Measurements from ENCODE around the gene EEPD1.
"Not testable (repeated sequence)": the region's sequence is repeated elsewhere in the genome, so short reads cannot be mapped to it uniquely, and the experiment has no call there.

Gene EEPD1

GRCh38 chr7:36152756-36153570, at the start of gene EEPD1:
Gene EEPD1 (plus strand): TSS chr7:36153254. CDS start chr7:36154325, 1,071 bp downstream.
- DNase-seq: peak; percentile 100

- DNase-seq: no peak
Measured at GRCh38 chr7:36103837-36104561, 49.1 kb upstream of the EEPD1 start.

GRCh38 chr7:36106972-36107908, 45.8 kb upstream of the EEPD1 start:
- DNase-seq: not testable (repeated sequence)

GRCh38 chr7:36107926-36108631, 45.0 kb upstream of the EEPD1 start:
- no peak for DNase-seq

GRCh38 chr7:36109013-36109627, 43.9 kb upstream of the EEPD1 start:
- no peak for DNase-seq

- no peak for DNase-seq
Measured at GRCh38 chr7:36110584-36110983, 42.5 kb upstream of the EEPD1 start.

- no peak for DNase-seq
Measured at GRCh38 chr7:36112969-36113368, 40.1 kb upstream of the EEPD1 start.

GRCh38 chr7:36114355-36114754, 38.7 kb upstream of the EEPD1 start:
- DNase-seq: no peak

- peak; percentile 91 for DNase-seq
Measured at GRCh38 chr7:36115448-36116321, 37.4 kb upstream of the EEPD1 start.

- DNase-seq: no peak
Measured at GRCh38 chr7:36116347-36117202, 36.5 kb upstream of the EEPD1 start.

GRCh38 chr7:36117203-36117840, 35.7 kb upstream of the EEPD1 start:
- DNase-seq: no peak

GRCh38 chr7:36118344-36118743, 34.7 kb upstream of the EEPD1 start:
- no peak for DNase-seq

- DNase-seq: no peak
Measured at GRCh38 chr7:36119005-36119706, 33.9 kb upstream of the EEPD1 start.

- DNase-seq: not testable (repeated sequence)
Measured at GRCh38 chr7:36119983-36120646, 32.9 kb upstream of the EEPD1 start.

GRCh38 chr7:36125630-36126029, 27.4 kb upstream of the EEPD1 start:
- not testable (repeated sequence) for DNase-seq

- no peak for DNase-seq
Measured at GRCh38 chr7:36127075-36127740, 25.8 kb upstream of the EEPD1 start.

GRCh38 chr7:36128448-36129047, 24.5 kb upstream of the EEPD1 start:
- no peak for DNase-seq
